ENCODE data around the gene UBTF.
A peak's percentile ranks its signal among the peaks of the same experiment; 100 is the strongest.

The UBTF gene

DNA sequence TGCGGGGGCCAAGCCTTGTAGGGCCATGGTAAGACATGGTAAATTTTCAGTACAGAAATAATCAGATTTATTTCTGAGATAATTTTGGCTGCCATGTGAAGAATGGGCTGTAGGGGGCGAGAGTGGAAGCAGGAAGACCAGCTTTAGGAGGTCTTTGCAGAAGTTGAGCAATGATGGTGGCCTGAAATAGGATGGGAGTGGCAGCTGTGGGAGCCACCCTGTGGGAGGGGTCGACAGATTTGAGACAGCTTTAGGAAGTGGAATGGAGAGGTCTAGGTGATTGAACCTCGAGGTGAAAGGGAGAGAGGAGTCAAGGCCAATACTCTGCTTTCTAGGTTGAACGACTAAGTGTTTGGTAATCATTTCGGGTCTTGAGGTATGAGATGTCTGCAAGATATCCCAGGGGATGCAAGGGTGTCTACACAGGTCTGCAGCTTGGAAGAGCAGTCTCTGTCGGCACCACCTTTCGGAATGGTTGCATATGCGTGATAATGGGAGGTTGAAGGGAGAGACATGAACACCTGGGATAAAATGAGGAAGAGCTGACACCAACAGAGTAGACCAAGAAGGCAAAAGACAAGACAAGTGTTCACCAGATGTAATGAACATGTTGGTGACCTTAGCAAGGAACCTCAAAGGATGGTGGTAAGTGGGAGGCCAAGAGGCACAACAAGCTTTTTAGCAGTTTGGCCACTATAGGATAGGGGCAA is 15.6 kb downstream of the UBTF start:
- peak overlapping the region in 11 of 21 experiments; percentile 7 to 65 (median 27) for H3K27ac ChIP-seq
- no peak overlapping the region for H3K4me3 ChIP-seq

DNA sequence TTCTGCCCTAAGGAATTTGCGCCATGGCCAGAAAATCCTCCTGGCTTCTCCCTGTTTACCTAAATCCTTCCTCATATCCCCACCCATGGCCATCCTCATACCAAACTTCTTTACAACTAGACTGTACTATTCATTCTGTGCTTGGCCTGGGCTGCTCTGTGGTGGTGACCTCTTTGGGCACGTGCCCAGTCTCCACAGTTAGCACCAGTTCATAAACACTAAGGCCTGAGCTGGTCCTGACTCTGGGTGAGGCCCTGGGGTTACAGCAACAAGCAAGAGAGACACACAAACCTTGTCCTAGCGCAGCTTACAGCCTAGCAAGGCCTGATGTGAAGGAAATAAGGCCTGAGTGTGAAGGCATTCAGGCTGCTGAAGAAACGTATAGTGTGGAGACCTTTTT is 16.7 kb downstream of the UBTF start:
- peak overlapping the region in 7 of 21 experiments; percentile 17 to 65 (median 26) for H3K27ac ChIP-seq
- H3K4me3 ChIP-seq, result no peak overlapping the region

DNA sequence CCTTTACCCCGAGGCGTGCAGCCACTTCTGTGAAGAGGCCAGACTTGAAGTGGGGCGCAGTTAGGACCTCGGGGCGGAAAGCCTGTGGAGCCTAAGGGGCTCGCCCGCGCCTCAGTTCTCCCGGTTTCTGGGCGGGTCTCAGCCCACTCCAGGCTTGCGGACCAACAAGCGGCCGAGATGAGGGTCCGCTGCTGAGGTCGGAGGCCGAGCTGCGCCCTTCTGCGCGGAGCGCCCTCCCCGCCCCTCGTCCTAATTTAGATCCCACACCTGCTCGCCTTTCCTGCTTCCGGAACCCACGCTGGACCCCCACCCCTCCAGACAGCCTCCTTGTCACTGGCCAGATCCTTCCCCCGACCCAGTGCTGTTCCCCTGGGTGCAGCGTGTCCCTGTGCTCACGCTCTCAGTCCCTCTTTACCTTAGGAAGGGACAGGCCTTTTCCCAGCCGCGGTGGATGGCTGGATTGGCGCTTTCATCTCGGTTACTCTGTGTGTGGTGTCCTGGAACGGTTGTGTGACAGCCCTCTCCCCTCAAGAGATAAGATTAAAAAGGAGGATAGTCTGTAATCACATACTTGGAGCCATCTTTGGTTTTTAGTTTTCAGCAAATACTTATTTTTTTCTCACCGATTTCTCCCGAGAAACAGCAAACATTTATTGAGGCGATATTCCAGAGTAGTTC is 18.9 kb downstream of the UBTF start:
- Histone ChIP-seq H3K27ac (peak overlapping the region; percentile 90 to 100 (median 98)), H3K4me3 (peak overlapping the region; percentile 64 to 97 (median 86))

DNA sequence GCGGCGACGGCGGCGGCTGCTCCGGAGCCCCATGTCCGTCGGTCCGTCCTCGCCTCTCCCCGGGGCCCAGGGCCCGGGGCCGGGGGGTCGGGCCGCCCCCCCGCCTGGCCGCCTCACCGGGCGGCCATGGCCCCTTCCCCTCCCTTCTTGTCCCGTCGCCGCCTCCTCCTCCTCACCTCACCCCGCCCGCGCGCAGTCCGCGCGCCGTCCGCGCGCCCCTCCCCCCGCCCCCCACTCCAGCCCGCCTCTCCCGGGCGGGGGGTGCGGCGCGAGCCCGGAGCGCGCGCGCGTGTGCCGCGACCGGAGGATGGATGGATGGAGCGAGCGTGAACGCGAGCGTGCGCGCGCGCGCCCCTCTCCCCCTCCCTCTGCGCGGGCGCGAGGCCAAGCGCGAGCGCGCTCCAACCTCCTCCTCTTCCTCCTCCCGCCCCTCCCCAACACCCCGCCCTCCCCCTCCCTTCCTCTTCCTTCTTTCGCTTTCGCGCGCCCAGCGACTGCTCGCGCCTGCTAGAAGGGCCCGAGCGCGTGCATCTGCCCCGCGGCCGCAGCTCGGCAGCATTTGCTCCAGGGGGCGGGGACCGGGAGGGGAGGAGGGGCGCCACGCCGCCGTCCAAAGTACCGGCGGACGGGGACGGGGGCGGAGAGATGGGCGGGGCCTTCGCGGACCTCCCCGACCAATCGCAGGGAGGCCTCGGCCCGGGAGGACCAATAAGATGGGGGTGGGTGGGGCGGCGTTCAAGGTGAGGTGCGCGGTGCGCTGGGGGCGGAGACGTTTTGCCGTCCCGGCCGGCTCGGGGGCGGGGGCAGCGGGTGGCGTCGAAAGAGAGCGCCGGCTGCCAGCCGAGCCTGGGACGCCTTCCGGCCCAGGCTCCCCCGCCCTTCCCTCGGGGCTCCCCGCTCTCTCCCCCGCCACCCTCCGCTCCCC is 19.7 kb downstream of the UBTF start, which contains the start of gene ATXN7L3:
Gene ATXN7L3 (minus strand): TSS at position 332 of the 925 bp plus-strand sequence. CDS start 1,814 bp downstream, outside the sequence.
- Histone ChIP-seq H3K4me3 (peak within 1 kb of the TSS; percentile 64 to 97 (median 86)), H3K27ac (peak within 1 kb of the TSS; percentile 92 to 100 (median 98))

DNA sequence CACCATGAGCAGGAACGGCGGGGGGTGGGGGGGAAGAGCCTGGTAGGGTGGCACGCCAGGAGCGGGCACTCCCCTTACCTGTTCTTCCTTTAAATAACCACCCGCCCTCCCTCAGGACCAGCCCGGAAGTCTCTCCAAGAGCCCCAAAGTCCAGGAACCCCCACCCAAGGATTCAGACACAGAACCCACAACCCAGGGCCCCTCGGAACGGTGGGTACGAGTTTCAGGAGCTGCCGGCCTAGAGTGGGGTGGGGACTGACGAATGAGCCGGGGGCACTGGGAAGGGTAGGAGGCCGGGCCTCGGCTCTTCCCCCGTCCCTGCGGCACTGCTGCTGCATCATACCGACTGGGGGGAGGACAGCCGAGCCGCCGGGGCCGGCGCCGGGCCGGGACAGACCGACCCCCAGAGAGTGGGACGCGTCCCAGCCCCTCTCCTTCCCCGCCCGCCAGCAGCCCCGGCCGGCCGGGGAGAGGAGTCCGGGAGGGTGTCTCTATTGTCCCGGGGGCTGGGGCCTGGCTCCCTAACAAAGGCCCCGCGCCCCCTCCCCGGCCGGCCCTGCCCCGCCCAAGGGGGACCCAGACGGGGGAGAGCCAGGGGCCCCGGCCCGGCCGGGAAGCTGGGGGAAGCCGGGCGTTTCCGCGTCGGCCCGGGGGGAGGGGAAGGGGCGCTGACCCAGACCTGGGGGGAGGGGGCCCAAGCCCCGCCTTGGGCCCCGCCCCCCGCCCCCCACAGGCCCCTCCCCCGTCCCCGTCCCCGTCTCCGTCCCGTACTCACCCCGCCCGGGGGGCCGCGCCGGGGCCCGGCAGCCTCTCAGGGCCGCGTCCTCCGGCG is 20.5 kb downstream of the UBTF start:
- Histone ChIP-seq H3K27ac (peak overlapping the region; percentile 92 to 100 (median 98)), H3K4me3 (peak overlapping the region; percentile 64 to 97 (median 86))

DNA sequence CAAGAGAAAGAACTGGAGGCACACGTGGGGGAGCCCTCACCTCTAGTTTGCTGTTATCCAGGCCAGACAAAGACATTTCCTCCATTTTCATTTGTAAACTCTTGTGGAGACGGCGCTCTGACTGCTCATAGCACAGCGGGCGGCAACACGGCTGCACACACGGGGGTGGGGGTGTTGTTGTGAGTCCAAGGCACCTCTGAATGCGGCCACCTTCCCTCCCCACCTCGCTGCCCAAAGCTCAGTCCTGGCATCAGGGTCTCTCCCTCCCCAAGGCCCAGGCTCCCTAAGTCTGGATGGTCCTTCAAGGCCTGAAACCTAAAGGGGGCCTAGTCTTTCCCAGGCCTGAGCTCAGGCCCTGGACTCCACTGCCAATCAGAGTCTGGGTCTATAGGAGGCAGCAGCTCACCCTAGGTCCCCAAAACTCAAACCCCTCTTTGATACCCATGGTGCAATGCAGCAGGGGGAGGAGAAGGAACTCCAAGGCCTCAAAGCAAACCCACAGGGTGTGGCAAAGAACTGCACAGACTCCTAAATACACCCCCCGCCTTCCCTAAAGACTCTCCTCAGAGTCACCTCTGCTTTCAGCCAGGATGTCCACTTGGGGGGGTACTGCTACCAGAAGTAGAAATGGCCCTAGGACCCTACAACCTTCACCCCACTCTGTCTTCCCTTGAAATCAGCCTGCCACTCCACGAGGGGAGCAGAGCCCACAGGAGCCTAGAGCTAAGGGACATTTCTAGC is 21.3 kb downstream of the UBTF start:
- Histone ChIP-seq H3K27ac (peak overlapping the region; percentile 92 to 100 (median 98)), H3K4me3 (peak overlapping the region; percentile 64 to 97 (median 86))

- Histone ChIP-seq H3K4me3 (no peak overlapping the region), H3K27ac (peak overlapping the region in 8 of 21 experiments; percentile 2 to 100 (median 98))
Measured at GRCh38 chr17:44197107-44197506, 22.4 kb downstream of the UBTF start.

DNA sequence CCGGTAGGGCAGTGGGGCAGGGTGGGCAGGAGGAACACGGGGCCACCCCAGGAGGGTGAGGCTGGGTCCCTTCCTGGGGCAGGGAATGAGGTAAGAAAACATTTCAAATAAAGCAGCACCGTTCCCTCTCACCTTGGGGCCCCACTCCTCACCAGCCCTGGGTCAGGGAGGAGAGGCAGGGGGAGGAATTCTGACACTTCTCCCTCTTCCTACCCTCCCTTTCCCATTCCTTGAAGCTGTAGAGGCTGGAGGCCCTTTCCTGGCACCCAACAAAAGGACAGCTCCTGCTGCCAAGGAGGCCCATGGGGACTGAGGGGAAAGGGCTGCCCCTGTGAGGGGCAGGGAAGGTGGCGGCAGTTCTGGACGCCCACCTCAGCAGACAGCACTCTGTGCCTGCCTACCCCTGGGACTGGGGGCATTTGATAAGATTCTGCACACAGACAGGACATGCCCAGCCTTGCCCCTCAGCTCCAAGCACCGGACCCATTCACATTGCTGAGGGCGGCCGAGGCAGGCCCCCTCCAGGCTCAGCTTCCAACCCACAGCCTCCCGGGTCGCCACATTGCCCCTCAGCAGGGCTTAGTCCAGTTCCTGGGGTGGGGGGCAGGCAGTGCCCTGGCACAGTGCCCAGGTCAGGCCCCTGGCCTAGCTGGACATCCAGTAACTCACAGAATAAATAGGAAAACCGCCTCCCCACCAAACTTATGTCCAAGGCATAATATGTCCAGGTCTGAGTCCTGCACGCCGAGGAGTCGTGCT is 26.0 kb downstream of the UBTF start:
- Histone ChIP-seq H3K4me3 (no peak overlapping the region), H3K27ac (peak overlapping the region in 12 of 21 experiments; percentile 5 to 66 (median 34))

DNA sequence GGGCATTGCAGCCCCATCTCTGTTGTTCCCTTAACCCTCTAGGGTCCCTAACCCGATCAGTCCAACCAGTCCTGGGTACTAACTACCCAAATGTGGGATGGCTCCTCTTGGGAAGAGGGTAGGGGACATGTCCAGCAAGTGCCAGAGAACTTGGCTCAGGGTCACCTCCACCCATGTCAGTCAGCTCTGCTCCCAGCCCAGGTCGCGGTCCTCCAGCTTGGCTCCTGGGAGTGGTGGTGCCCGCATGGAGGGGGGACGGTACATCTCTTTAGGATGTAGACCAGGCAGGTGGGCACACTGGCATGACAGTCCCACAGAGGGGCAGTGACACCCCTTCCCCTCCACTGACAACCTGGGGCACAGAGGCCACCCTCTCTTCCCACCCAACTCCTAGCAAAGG is 26.7 kb downstream of the UBTF start:
- Histone ChIP-seq H3K4me3 (no peak overlapping the region), H3K27ac (peak overlapping the region in 14 of 21 experiments; percentile 4 to 66 (median 26))

DNA sequence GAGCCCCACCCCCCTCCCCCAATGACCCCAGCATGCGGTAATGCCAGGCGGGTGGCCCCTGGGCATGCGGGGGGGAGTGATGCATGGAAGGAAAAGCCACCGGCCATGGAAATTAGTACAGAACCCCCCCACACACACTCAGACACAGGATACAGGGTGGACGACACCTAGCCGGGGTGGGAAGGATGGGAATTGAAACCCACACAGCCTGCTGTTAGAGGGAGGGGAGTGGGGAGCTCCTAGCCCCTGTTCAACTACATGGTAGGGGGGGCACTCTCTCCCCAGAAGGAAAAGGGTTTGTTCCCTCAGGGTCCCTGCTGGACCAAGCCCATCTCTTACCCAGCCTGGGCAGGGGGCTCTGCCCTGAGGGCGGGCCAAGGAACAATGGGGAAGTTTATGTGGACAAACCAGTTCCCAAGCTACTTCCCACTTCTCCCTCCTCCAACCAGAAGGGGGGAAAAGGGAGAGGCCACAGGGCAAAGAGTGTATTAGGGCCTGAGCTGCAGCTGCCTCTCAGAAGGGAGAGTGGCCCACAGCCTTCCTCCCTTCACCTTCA is 27.5 kb downstream of the UBTF start:
- H3K27ac ChIP-seq, result peak overlapping the region in 12 of 21 experiments; percentile 4 to 61 (median 29)

DNA sequence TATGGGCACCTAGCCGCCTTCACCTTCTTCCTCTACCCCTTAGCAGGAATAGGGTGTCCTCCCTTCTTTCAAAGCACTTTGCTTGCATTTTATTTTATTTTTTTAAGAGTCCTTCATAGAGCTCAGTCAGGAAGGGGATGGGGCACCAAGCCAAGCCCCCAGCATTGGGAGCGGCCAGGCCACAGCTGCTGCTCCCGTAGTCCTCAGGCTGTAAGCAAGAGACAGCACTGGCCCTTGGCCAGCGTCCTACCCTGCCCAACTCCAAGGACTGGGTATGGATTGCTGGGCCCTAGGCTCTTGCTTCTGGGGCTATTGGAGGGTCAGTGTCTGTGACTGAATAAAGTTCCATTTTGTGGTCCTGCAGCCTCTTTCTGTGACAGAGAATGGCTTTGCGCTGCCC is 28.1 kb downstream of the UBTF start:
- Histone ChIP-seq H3K27ac (peak overlapping the region in 3 of 21 experiments; percentile 13 to 60 (median 20)), H3K4me3 (no peak overlapping the region)

More for the DNA sequence above, 27.5 kb downstream of the UBTF start:
- H3K4me3 ChIP-seq, result no peak overlapping the region

DNA sequence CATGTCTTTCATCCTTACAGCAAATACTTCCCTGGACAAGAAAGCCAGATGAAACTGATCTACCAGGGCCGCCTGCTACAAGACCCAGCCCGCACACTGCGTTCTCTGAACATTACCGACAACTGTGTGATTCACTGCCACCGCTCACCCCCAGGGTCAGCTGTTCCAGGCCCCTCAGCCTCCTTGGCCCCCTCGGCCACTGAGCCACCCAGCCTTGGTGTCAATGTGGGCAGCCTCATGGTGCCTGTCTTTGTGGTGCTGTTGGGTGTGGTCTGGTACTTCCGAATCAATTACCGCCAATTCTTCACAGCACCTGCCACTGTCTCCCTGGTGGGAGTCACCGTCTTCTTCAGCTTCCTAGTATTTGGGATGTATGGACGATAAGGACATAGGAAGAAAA is 29.0 kb downstream of the UBTF start:
- no peak overlapping the region for H3K27ac ChIP-seq
- H3K4me3 ChIP-seq, result no peak overlapping the region

GRCh38 chr17:44188576-44189403 is 30.7 kb downstream of the UBTF start:
- peak overlapping the region in 6 of 21 experiments; percentile 37 to 99 (median 98) for H3K27ac ChIP-seq
- H3K4me3 ChIP-seq, result no peak overlapping the region

DNA sequence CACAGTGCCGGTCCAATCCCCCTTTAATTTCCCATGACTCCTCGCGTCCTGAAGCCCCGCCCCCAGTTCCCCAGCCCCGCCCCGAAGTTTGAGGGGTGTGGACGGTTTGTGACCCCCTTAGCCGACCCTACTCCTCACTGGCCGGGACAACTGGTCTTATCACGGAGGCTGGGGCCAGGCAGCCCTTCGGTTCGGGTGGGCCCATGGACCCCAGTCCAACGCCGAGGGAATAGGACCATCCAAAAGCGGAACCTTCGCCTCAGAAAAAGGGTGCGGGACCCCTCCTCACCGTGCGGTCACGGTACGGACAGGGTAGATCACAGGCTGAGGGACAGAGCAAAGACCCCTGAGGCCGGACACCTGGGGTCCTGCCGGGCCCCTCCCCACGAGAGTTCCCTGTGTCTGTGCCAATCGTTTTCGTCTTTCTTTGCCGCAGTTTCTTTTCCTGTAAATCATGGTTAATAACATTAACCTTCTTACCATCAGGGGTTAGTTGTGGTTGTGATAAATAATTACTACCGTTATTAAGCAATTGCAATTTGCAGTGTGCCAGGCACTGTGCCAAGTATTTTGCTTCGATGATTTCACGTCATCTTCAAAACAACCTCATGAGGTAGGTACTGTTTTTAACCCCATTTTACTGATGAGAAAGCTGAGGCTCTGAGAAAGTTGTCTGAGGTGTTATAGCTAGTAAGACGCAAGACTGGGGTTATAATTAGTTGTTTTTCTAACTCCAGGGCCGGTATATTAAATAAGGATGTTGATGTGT is 32.2 kb downstream of the UBTF start:
- Histone ChIP-seq H3K27ac (peak overlapping the region; percentile 74 to 100 (median 98)), H3K4me3 (peak overlapping the region; percentile 50 to 95 (median 79))

DNA sequence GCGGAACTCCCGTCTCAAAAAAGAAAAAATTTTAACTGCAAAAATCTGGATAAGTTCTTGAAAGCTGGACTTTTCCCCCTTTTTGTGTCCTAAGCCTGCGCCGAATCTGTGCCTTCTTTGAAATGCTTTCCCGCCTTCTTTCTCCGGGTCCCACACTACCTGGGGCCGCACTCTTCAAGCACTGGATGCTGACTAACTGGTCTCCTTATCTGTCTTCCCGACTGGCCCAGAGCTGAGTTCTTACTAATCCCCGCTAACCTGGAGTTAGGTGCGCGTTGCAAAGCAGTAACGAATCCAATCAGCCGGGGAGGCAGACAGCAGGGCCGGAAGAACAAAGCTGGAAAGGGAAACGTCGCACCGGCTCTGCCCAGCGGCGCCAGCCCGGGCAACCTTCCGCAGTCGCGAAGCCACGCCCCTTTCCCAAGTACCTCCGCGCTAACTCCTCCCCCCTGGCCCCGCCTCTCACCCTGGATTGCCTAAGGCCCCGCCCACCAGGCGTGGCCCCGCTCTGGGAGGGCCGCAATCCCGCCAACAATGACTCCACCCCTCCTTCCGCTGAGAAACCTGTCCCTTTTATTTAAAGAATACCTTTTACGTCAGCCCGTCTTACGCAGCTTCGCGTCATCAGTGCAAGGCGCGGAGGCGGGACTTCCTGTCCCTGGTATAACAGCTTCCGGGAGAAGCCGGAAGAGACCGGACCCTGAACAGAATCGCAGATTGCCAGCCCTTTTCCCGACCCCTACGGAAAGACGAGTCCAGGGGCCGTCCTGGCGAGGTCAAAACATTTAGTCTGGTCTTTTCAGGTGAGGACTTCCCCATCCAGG is 33.0 kb downstream of the UBTF start, which contains the start of gene TMUB2:
Gene TMUB2 (plus strand): TSS at position 666 of the 824 bp plus-strand sequence. CDS start 737 bp downstream, outside the sequence.
- H3K4me3 ChIP-seq, result peak within 1 kb of the TSS; percentile 50 to 95 (median 79)
- peak within 1 kb of the TSS; percentile 74 to 100 (median 98) for H3K27ac ChIP-seq

Measured in skin epidermis (tissue), 12 donors.